NB4 (cell line): ENCODE results near the gene RGS2.

Source experiments
- DNase-seq: peaks from one replicate; pipeline ENCODE4 v3.0.0; 2010; ENCODE audit warnings: low read depth
- H3K4me3 ChIP-seq: one replicate; pipeline ENCODE4 v1.5.1; 2011; ENCODE audit warnings: mild to moderate bottlenecking, low read depth, low read length, moderate library complexity
- CTCF ChIP-seq: IDR thresholded peaks from one replicate; pipeline ENCODE4 v1.5.1; 2012; ENCODE audit warnings: low read depth, low read length
- MYC ChIP-seq: IDR thresholded peaks from 2 replicates; pipeline ENCODE4 v1.6.1; 2011; ENCODE audit warnings: low read depth, low read length
- POLR2A ChIP-seq: IDR thresholded peaks from 2 replicates; pipeline ENCODE4 v1.6.1; 2011; ENCODE audit warnings: mild to moderate bottlenecking; ENCODE audit not compliant: insufficient read length; ENCODE audit errors: extremely low read depth
- TF ChIP-seq, protein P1 (sequence below): IDR thresholded peaks from 2 replicates; pipeline ENCODE4 v1.6.1; 2011; ENCODE audit warnings: low read depth, low read length

The RGS2 gene

DNA sequence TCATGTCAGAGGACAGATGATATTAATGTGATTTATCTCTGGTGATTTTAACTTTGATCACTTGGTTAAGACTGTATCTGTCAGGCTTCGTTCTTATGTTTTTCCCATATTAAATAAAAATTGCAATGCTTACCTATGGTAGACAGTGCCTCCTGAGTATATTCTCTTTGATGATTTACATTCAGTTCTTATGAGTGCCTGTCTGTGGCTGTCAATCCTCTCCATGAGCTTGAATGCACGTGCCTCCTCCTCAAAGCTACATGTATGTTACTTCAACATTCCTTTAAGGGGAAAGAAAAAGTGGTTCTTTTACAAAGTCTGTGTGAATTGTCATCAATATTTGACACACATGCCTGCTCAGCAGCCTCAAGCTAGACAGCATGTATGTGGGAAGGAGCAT is 44.2 kb upstream of the RGS2 start:
- TF ChIP-seq CTCF: no peak
- TF ChIP-seq MYC: no peak
- TF ChIP-seq POLR2A: no peak
- TF ChIP-seq, protein P1, sequence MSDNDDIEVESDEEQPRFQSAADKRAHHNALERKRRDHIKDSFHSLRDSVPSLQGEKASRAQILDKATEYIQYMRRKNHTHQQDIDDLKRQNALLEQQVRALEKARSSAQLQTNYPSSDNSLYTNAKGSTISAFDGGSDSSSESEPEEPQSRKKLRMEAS: no peak
- DNase-seq: no peak
- no peak overlapping the region for H3K4me3 ChIP-seq

DNA sequence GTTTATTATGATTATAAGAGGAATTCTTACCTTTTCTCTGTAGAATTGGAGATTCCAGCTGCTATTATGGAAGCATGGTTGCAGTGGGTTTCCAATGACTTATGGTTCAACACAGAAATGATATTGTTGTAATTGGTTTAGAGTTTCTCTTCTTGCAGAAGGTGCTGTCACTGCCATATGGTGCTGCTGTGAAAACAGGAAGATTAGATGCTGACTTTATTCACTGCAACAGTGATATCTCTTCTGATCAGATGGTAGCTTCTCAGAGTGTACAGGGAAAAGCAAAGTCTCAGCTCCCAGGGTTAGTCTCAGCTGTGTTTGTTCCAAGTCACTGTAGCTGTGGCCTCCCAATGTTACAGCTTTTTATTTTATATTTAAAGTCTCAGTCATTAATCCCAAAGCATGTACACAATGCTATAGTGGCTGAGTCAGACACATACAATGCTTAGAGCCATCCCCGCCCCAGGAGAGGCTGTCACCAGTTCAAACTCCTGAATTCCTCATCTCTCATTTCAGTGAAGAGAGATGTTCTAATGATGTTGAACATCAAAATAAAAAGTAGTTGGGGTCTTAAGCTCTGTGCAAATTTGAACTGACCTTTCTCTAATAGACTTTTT is 42.7 kb upstream of the RGS2 start:
- no peak overlapping the region for H3K4me3 ChIP-seq
- no peak for TF ChIP-seq POLR2A
- TF ChIP-seq MYC: no peak
- TF ChIP-seq CTCF: no peak
- TF ChIP-seq, protein P1: no peak
- DNase-seq: no peak

DNA sequence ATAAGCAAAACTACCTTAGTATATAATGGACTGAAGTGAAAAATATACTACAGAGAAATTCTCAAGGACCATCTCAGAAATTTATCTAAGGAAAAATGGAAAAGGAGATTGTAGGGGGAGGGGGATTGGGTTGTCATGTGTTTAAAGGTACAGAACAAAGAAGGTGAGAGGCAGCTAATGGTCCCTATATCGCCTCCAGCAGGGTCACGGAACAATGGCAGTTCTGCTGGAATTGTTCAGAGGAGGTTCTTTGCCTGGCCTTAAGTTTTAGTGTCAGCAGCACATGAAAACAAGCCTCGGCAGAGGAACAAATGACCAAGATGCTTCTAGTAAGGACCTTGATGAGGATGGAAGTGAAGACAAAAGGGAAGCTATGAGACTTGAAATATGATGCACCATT is 42.0 kb upstream of the RGS2 start:
- DNase-seq: no peak
- TF ChIP-seq CTCF: no peak
- TF ChIP-seq, protein P1: no peak
- no peak overlapping the region for H3K4me3 ChIP-seq

GRCh38 chr1:192767798-192768197 is 41.0 kb upstream of the RGS2 start:
- no peak overlapping the region for H3K4me3 ChIP-seq
- TF ChIP-seq CTCF: no peak
- TF ChIP-seq MYC: no peak
- TF ChIP-seq, protein P1: no peak
- DNase-seq: no peak

DNA sequence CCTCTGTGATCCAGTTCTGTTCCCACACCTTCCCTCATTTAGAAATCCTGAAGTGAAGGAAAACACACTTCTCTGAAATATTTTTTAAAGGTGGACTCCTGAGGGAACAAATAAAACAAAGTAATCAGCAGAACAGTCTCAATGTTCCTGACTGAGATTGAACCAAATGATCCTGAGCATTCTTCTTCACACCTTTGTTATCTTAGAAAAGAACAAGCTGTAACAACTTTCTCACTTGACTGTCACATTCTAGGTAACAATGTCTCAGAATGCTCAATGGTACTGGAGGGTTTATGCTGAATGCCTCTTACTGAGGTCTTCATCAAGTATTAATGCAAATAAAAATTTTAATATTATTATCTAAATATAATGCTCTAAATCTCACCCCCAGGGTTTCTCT is 40.4 kb upstream of the RGS2 start:
- no peak for DNase-seq
- TF ChIP-seq MYC: no peak
- no peak for TF ChIP-seq CTCF
- no peak for TF ChIP-seq POLR2A
- TF ChIP-seq, protein P1: no peak
- no peak overlapping the region for H3K4me3 ChIP-seq

DNA sequence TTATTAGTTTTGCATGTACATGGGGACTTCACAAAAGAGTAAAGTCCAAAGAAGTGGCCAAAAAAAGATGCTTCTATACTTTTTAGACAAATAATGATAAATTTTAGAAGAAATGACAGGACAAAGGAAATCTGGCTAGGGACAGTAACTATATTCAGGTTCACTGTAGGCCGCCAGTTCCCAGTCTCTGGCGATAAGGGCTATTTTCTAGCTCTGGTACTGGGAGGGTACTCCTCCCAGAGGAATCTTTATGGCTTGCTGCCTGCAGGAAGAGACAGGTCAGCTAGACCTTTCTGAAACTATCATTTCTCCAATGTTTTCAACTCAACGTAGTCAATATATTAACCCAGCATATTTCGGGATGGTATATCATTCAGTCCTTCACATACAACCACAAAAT is 37.5 kb upstream of the RGS2 start:
- no peak for DNase-seq
- no peak overlapping the region for H3K4me3 ChIP-seq
- TF ChIP-seq CTCF (no peak), MYC (no peak)
- TF ChIP-seq, protein P1: no peak
